Liver (tissue), 3 donors: ENCODE results near the gene AMZ1.

Source experiments
- EGR1 ChIP-seq, 2 donors: IDR thresholded peaks; 2 replicates each; pipeline ENCODE4 v1.6.1; 2016 to 2018; ENCODE audit warnings: antibody characterized with exemption in 2 of 2, low read depth in 2 of 2
- GABPA ChIP-seq, 2 donors: IDR thresholded peaks in 1 of 2; conservative IDR thresholded peaks in 1 of 2; 2 replicates each; pipeline ENCODE4 v1.6.1; 2016; ENCODE audit warnings: antibody characterized with exemption in 2 of 2, mild to moderate bottlenecking in 1 of 2, moderate library complexity in 1 of 2
- RAD21 ChIP-seq, 2 donors: IDR thresholded peaks; 2 replicates each; pipeline ENCODE4 v1.6.1; 2016; ENCODE audit warnings: antibody characterized with exemption in 2 of 2, mild to moderate bottlenecking in 2 of 2
- TAF1 ChIP-seq: conservative IDR thresholded peaks from 2 replicates; pipeline ENCODE4 v1.6.1; 2016; ENCODE audit warnings: antibody characterized with exemption, mild to moderate bottlenecking
- YY1 ChIP-seq: IDR thresholded peaks from 2 replicates; pipeline ENCODE4 v1.6.1; 2016; ENCODE audit warnings: antibody characterized with exemption, mild to moderate bottlenecking
- TF ChIP-seq, protein P1 (sequence below): fragments of 150-350 bp; IDR thresholded peaks from 2 replicates; pipeline ENCODE4 v1.5.1; 2017; ENCODE audit warnings: improper control_type of control experiment, low read depth, low read length; ENCODE audit not compliant: missing input control
- TF ChIP-seq, protein P2 (sequence below): IDR thresholded peaks from 2 replicates; pipeline ENCODE4 v1.6.1; 2016; ENCODE audit warnings: antibody characterized with exemption, mild to moderate bottlenecking
- TF ChIP-seq, protein P3 (sequence below): IDR thresholded peaks from 2 replicates; pipeline ENCODE4 v1.6.1; 2016; ENCODE audit warnings: antibody characterized with exemption
- donor health status: healthy.
- donor health status: healthy.

DNA sequence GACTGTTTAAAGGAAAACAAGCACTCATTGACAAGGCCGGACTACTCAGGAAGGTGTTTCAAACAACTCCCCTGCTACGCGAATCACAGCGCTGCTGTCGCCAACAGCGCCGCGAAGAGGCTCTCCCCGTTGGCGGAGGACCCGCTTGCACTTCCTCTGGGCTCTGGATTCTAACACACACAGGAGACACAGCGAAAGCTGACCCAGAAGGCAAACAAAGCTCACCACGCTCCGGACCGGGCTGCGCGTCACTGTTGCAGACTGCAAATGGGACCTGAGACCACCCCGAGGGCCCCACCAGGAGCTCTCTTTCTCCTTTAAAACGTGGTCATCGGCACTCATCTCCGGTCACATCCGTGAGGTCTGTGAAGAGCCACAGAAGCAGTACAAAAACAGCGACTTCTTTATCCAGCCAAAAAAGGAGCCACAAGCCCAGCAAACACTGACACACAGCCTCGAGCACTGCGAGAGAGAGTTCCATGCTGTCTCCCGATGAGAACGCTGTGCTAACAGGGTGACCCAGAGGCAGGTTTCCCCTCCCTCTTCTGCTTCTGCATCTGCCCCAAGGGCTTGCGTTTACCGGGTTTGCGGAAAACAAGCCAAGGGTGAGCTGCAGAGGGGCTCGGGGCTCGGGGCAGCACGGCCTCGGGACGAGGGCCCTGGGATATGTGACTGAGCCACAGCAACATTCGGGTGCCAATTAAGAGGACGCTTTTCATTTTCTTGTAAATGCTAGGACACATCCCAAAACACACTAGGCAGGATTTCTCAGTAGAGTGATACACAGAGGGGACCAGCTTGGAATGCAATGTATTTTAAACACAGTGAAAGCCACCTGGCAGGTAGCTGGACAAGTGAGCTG is 41.3 kb downstream of the AMZ1 start:
- TF ChIP-seq, protein P1, sequence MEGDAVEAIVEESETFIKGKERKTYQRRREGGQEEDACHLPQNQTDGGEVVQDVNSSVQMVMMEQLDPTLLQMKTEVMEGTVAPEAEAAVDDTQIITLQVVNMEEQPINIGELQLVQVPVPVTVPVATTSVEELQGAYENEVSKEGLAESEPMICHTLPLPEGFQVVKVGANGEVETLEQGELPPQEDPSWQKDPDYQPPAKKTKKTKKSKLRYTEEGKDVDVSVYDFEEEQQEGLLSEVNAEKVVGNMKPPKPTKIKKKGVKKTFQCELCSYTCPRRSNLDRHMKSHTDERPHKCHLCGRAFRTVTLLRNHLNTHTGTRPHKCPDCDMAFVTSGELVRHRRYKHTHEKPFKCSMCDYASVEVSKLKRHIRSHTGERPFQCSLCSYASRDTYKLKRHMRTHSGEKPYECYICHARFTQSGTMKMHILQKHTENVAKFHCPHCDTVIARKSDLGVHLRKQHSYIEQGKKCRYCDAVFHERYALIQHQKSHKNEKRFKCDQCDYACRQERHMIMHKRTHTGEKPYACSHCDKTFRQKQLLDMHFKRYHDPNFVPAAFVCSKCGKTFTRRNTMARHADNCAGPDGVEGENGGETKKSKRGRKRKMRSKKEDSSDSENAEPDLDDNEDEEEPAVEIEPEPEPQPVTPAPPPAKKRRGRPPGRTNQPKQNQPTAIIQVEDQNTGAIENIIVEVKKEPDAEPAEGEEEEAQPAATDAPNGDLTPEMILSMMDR: no peak
- TF ChIP-seq TAF1 (no peak), GABPA (IDR thresholded peaks at IDR 0.05 in 1 of 2, conservative IDR thresholded peaks at IDR 0.05 in 1 of 2) (no peak), EGR1 (IDR thresholded peaks at IDR 0.05; ENCODE audit: low read depth in 2 of 2) (no peak), YY1 (no peak), RAD21 (IDR thresholded peaks at IDR 0.05) (peak in 1 of 2 donors; percentile 7)
- TF ChIP-seq, protein P2, sequence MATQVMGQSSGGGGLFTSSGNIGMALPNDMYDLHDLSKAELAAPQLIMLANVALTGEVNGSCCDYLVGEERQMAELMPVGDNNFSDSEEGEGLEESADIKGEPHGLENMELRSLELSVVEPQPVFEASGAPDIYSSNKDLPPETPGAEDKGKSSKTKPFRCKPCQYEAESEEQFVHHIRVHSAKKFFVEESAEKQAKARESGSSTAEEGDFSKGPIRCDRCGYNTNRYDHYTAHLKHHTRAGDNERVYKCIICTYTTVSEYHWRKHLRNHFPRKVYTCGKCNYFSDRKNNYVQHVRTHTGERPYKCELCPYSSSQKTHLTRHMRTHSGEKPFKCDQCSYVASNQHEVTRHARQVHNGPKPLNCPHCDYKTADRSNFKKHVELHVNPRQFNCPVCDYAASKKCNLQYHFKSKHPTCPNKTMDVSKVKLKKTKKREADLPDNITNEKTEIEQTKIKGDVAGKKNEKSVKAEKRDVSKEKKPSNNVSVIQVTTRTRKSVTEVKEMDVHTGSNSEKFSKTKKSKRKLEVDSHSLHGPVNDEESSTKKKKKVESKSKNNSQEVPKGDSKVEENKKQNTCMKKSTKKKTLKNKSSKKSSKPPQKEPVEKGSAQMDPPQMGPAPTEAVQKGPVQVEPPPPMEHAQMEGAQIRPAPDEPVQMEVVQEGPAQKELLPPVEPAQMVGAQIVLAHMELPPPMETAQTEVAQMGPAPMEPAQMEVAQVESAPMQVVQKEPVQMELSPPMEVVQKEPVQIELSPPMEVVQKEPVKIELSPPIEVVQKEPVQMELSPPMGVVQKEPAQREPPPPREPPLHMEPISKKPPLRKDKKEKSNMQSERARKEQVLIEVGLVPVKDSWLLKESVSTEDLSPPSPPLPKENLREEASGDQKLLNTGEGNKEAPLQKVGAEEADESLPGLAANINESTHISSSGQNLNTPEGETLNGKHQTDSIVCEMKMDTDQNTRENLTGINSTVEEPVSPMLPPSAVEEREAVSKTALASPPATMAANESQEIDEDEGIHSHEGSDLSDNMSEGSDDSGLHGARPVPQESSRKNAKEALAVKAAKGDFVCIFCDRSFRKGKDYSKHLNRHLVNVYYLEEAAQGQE: no peak
- TF ChIP-seq, protein P3, sequence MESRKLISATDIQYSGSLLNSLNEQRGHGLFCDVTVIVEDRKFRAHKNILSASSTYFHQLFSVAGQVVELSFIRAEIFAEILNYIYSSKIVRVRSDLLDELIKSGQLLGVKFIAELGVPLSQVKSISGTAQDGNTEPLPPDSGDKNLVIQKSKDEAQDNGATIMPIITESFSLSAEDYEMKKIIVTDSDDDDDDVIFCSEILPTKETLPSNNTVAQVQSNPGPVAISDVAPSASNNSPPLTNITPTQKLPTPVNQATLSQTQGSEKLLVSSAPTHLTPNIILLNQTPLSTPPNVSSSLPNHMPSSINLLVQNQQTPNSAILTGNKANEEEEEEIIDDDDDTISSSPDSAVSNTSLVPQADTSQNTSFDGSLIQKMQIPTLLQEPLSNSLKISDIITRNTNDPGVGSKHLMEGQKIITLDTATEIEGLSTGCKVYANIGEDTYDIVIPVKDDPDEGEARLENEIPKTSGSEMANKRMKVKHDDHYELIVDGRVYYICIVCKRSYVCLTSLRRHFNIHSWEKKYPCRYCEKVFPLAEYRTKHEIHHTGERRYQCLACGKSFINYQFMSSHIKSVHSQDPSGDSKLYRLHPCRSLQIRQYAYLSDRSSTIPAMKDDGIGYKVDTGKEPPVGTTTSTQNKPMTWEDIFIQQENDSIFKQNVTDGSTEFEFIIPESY: no peak
